H1 (cell line): Measurements from ENCODE around the gene ADCY3. TPM values are rescaled to one million over a fixed set of nuclear protein-coding genes. Genes with fewer than 3 reads are reported as not detected.

Experiments
- BRCA1 ChIP-seq: IDR thresholded peaks from 2 replicates; pipeline ENCODE4 v1.6.1; 2012; ENCODE audit warnings: low read depth, low read length, improper control_type of control experiment
- PHF8 ChIP-seq: fragments of 200-600 bp; sonication (generic); conservative IDR thresholded peaks from 2 replicates; pipeline ENCODE4 v1.7.1; 2012; ENCODE audit warnings: low read depth, mild to moderate bottlenecking, inconsistent platforms, low read length, moderate library complexity
- RNF2 ChIP-seq: fragments of 200-900, 300-1000 bp; sonication (generic); IDR thresholded peaks from 2 replicates; pipeline ENCODE4 v1.7.1; 2016; ENCODE audit warnings: borderline replicate concordance, low read depth, mild to moderate bottlenecking, antibody characterized with exemption, low read length; ENCODE audit not compliant: poor library complexity, severe bottlenecking; ENCODE audit errors: missing control alignments
- polyA plus RNA-seq, 7 experiments: library from polyadenylated mRNA; depleted of rRNA in 3 of 7; stranded (reverse) in 5 of 7; unstranded in 2 of 7; fragments of >200 nt in 5 of 7; fragments of 200-250 nt in 2 of 7; gene quantifications; 1 replicate in 5 of 7; 2 replicates in 1 of 7; 4 replicates in 1 of 7; pipeline versions ENCODE4 v1.2.1 to v1.2.3, GENCODE V29; 2011 to 2013; ENCODE audit warnings: missing spikeins in 2 of 7, mixed read lengths in 2 of 7
- total RNA-seq: library from RNA; stranded (reverse); fragmentation: NEBNext Ultra II Directional; extraction: Animal tissue kit (Norgen Biotek cat#: 25700); gene quantifications from 2 replicates; pipeline ENCODE4 v1.2.1, GENCODE V29; 2021

Gene ADCY3
- total and polyA plus RNA-seq, 2 of the 8 experiments (the other 6 are each of a cell fraction or from before 2014, with no cell fraction given), result 45.1 to 52.9 TPM

DNA sequence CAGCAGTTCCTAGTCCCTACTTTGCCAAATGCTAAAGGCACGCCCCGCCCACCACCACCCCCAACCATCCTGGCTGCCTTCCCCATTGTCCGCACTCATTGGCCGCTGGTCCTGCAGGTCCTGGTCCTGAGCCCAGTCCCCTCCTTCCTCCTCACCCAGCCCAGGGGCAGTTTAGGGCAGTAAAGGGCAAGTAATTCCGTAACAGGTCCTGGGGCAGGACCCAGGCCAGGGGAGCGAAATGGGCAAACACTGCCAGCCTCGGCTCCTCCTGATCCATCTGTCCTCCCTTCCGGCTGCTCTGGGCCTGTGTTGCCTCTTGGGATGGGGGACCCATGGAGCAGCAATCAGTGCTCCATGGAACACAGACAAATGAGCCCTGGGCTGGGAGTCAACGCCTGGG, 6.1 kb downstream of the ADCY3 start (continued):
- TF ChIP-seq RNF2, result no peak
- TF ChIP-seq BRCA1, result no peak
- TF ChIP-seq PHF8, result no peak
